ENCODE data around the gene HS2ST1.
"Not testable (repeated sequence)": the region's sequence is repeated elsewhere in the genome, so short reads cannot be mapped to it uniquely, and the experiment has no call there.

The HS2ST1 gene

DNA sequence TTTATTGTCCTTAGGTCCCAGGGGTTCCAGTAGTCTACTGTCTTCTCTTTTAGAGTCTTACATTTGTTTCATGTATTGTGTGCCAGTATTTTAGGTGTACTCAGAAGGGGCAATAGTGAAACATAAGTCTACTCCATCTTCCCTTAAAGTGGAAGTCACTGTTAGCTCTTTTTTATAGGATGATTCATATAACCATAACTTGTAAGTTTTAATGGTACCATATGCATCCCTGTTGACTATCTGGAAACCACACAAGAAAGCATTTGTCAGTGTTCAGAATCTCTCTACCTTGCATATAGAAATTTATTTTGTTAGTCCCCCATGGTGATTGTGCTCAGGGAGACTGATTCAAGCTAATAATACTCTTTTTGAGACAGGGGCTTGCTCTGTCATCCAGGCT is 149.9 kb downstream of the HS2ST1 start:
- Histone ChIP-seq H3K36me3 (ENCODE audit: control insufficient read depth in 2 of 2, insufficient read depth in 1 of 2, low read length in 2 of 2) (no peaks in the 10 kb centered on the region; a peak in 1 of 3 replicates), H3K4me3 (ENCODE audit: low read depth, low read length) (no peak overlapping the region), H3K4me1 (ENCODE audit: control insufficient read depth, insufficient read depth, low read length) (no peaks in the 10 kb centered on the region), H3K27ac (ENCODE audit: extremely low read depth, low read depth, low read length) (no peak overlapping the region), H3K9me3 (ENCODE audit: control insufficient read depth, insufficient read depth, low read depth, low read length) (no peaks in the 10 kb centered on the region)
- TF ChIP-seq ZBTB20 (tag by site-specific recombination; IDR thresholded peaks at IDR 0.05) = no peak
- TF ChIP-seq ZNF629 (tag by site-specific recombination; IDR thresholded peaks at IDR 0.05) = no peak
- no peak for TF ChIP-seq HOXA7 (CRISPR knock-in tag; IDR thresholded peaks at IDR 0.05; ENCODE audit: borderline replicate concordance)
- ChIA-PET POLR2A (no interaction called here), CTCF (interaction anchor here (2.4 kb wide), 1 partner anchor 20 kb away, joined by 9 read pairs; no protein-coding TSS in a partner anchor)

DNA sequence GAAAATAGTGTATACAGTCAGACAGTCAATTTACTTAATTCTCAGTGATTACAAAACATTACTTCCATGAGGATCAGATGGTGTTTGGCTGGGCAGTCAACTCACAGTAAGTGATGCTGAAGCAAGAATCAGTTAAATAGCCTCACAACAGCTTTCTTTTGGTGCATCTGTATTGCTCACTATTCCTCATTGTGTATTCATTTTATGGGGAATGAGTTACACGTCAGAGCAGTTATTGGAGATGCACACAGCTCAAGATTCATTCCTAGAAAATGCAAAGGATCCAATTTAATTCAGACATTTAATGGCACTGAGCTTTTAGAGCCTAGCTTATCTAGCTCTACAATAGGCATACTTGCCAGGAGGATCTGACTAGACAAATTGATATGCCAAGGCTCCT is 150.6 kb downstream of the HS2ST1 start:
- H3K27ac ChIP-seq (ENCODE audit: extremely low read depth, low read depth, low read length) = no peak overlapping the region
- H3K36me3 ChIP-seq (ENCODE audit: control insufficient read depth in 2 of 2, insufficient read depth in 1 of 2, low read length in 2 of 2) = no peaks in the 10 kb centered on the region; a peak in 1 of 3 replicates
- POLR2A ChIA-PET = no interaction called here
- H3K4me1 ChIP-seq (ENCODE audit: control insufficient read depth, insufficient read depth, low read length) = no peaks in the 10 kb centered on the region
- H3K4me3 ChIP-seq (ENCODE audit: low read depth, low read length) = no peak overlapping the region
- CTCF ChIA-PET = interaction anchor here (2.4 kb wide), 1 partner anchor 19 kb away, joined by 9 read pairs; no protein-coding TSS in a partner anchor
- no peaks in the 10 kb centered on the region for H3K9me3 ChIP-seq (ENCODE audit: control insufficient read depth, insufficient read depth, low read depth, low read length)
- TF ChIP-seq, protein P1, sequence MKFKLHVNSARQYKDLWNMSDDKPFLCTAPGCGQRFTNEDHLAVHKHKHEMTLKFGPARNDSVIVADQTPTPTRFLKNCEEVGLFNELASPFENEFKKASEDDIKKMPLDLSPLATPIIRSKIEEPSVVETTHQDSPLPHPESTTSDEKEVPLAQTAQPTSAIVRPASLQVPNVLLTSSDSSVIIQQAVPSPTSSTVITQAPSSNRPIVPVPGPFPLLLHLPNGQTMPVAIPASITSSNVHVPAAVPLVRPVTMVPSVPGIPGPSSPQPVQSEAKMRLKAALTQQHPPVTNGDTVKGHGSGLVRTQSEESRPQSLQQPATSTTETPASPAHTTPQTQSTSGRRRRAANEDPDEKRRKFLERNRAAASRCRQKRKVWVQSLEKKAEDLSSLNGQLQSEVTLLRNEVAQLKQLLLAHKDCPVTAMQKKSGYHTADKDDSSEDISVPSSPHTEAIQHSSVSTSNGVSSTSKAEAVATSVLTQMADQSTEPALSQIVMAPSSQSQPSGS (tag by site-specific recombination; IDR thresholded peaks at IDR 0.05; ENCODE audit: low read depth) = no peak
- TF ChIP-seq ZNF404 (tag by site-specific recombination; IDR thresholded peaks at IDR 0.05) (no peak), GLIS1 (tag by site-specific recombination; IDR thresholded peaks at IDR 0.05) (no peak)
- TF ChIP-seq, protein P2, sequence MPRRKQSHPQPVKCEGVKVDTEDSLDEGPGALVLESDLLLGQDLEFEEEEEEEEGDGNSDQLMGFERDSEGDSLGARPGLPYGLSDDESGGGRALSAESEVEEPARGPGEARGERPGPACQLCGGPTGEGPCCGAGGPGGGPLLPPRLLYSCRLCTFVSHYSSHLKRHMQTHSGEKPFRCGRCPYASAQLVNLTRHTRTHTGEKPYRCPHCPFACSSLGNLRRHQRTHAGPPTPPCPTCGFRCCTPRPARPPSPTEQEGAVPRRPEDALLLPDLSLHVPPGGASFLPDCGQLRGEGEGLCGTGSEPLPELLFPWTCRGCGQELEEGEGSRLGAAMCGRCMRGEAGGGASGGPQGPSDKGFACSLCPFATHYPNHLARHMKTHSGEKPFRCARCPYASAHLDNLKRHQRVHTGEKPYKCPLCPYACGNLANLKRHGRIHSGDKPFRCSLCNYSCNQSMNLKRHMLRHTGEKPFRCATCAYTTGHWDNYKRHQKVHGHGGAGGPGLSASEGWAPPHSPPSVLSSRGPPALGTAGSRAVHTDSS (tag by site-specific recombination; IDR thresholded peaks at IDR 0.05) = no peak

DNA sequence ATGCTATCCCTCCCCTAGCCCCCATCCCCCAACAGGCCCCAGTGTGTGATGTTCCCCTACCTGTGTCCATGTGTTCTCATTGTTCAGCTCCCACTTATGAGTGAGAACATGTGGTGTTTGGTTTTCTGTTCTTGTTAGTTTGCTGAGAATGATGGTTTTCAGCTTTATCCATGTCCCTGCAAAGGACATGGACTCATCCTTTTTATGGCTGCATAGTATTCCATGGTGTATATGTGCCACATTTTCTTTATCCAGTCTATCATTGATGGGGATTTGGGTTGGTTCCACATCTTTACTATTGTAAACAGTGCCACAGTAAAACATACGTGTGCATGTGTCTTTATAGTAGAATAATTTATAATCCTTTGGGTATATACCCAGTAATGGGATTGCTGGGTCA is 152.3 kb downstream of the HS2ST1 start:
- H3K9me3 ChIP-seq (ENCODE audit: control insufficient read depth, insufficient read depth, low read depth, low read length); H3K4me3 ChIP-seq (ENCODE audit: low read depth, low read length); POLR2A ChIA-PET; H3K4me1 ChIP-seq (ENCODE audit: control insufficient read depth, insufficient read depth, low read length); H3K36me3 ChIP-seq (ENCODE audit: control insufficient read depth in 2 of 2, insufficient read depth in 1 of 2, low read length in 2 of 2); CTCF ChIA-PET; H3K27ac ChIP-seq (ENCODE audit: extremely low read depth, low read depth, low read length): not testable (repeated sequence)
- peak; percentile 89 for TF ChIP-seq ZNF146 (tag by site-specific recombination; IDR thresholded peaks at IDR 0.05)

DNA sequence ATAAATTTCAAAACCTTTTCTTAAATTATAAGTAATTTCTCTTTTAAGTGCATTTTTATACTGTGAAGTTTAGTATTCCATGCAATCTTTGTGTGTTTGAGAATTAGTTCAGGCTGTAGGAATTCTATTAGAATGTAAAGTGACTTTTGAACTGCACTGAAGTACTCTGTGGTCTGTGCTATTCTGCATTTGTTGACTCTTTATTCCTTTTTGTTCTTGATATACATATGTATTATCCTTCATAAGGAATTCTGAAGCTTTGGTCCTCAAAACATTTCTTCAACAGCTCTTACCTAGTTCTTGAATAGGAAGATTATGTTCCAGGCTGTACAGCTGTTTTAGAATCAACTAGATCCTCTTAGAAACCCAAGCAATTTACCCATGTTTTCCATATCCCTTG is 158.0 kb downstream of the HS2ST1 start:
- no peak overlapping the region for H3K4me3 ChIP-seq (ENCODE audit: low read depth, low read length)
- no peaks in the 10 kb centered on the region for H3K36me3 ChIP-seq (ENCODE audit: control insufficient read depth in 2 of 2, insufficient read depth in 1 of 2, low read length in 2 of 2)
- CTCF ChIA-PET = interaction anchor here (0.5 to 1.3 kb wide), 3 partner anchors 12 to 290 kb away, joined by 4 read pairs; no protein-coding TSS in a partner anchor
- H3K27ac ChIP-seq (ENCODE audit: extremely low read depth, low read depth, low read length) = no peak overlapping the region
- no peaks in the 10 kb centered on the region for H3K9me3 ChIP-seq (ENCODE audit: control insufficient read depth, insufficient read depth, low read depth, low read length)
- H3K4me1 ChIP-seq (ENCODE audit: control insufficient read depth, insufficient read depth, low read length) = peaks cover 5% of the 10 kb centered on the region
- POLR2A ChIA-PET = no interaction called here
- TF ChIP-seq ZIC2 (tag by site-specific recombination; IDR thresholded peaks at IDR 0.05) = no peak
- TF ChIP-seq ZNF311 (tag by site-specific recombination; IDR thresholded peaks at IDR 0.05; ENCODE audit: borderline replicate concordance) = no peak
- TF ChIP-seq ZNF747 (tag by site-specific recombination; IDR thresholded peaks at IDR 0.05) = no peak
- TF ChIP-seq ZNF202 (tag by site-specific recombination; IDR thresholded peaks at IDR 0.05; ENCODE audit: borderline replicate concordance) = no peak
- no peak for TF ChIP-seq SCRT1 (tag by site-specific recombination; IDR thresholded peaks at IDR 0.05; ENCODE audit: borderline replicate concordance)
- TF ChIP-seq, protein P3, sequence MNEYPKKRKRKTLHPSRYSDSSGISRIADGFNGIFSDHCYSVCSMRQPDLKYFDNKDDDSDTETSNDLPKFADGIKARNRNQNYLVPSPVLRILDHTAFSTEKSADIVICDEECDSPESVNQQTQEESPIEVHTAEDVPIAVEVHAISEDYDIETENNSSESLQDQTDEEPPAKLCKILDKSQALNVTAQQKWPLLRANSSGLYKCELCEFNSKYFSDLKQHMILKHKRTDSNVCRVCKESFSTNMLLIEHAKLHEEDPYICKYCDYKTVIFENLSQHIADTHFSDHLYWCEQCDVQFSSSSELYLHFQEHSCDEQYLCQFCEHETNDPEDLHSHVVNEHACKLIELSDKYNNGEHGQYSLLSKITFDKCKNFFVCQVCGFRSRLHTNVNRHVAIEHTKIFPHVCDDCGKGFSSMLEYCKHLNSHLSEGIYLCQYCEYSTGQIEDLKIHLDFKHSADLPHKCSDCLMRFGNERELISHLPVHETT (tag by site-specific recombination; IDR thresholded peaks at IDR 0.05) = no peak
- no peak for TF ChIP-seq ZNF561 (tag by site-specific recombination; IDR thresholded peaks at IDR 0.05; ENCODE audit: borderline replicate concordance)
- TF ChIP-seq IKZF3 (tag by site-specific recombination; IDR thresholded peaks at IDR 0.05) = no peak
- TF ChIP-seq, protein P4, sequence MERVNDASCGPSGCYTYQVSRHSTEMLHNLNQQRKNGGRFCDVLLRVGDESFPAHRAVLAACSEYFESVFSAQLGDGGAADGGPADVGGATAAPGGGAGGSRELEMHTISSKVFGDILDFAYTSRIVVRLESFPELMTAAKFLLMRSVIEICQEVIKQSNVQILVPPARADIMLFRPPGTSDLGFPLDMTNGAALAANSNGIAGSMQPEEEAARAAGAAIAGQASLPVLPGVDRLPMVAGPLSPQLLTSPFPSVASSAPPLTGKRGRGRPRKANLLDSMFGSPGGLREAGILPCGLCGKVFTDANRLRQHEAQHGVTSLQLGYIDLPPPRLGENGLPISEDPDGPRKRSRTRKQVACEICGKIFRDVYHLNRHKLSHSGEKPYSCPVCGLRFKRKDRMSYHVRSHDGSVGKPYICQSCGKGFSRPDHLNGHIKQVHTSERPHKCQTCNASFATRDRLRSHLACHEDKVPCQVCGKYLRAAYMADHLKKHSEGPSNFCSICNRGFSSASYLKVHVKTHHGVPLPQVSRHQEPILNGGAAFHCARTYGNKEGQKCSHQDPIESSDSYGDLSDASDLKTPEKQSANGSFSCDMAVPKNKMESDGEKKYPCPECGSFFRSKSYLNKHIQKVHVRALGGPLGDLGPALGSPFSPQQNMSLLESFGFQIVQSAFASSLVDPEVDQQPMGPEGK (tag by site-specific recombination; IDR thresholded peaks at IDR 0.05) = no peak
- TF ChIP-seq ZNF585B (tag by site-specific recombination; IDR thresholded peaks at IDR 0.05) = no peak
- TF ChIP-seq ZNF366 (tag by site-specific recombination; conservative IDR thresholded peaks at IDR 0.05) = no peak
- no peak for TF ChIP-seq SP2 (tag by site-specific recombination; IDR thresholded peaks at IDR 0.05)
- TF ChIP-seq ZNF423 (tag by site-specific recombination; IDR thresholded peaks at IDR 0.05) = no peak
- TF ChIP-seq ZNF37A (tag by site-specific recombination; IDR thresholded peaks at IDR 0.05) = no peak
- no peak for TF ChIP-seq SP7 (tag by site-specific recombination; IDR thresholded peaks at IDR 0.05)
